Measurements from ENCODE around the gene SNTG2. TPM values are rescaled to one million over a fixed set of nuclear protein-coding genes. Genes with fewer than 3 reads are reported as not detected.

The SNTG2 gene
- total RNA-seq, 2 experiments from 2014 or later, result 2.5 to 3.2 TPM

DNA sequence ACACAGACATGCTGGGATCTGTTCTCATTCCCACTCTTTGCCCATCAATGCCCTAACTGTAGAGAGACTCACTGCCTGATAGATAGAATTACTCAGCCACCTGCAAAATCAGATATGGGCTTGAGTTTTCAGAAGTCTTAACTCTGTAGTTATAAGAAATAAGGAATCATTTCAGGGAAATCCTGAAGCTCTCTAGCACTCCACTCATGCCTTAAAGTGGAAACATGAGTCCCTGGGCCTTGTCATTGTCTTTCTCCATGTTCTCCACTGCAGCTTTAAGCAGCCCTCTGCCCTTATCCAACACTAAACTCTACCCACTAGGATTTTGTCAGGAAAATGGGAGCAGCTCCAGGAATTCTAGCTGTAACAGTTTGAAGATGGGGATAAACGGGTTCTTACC, 192.5 kb downstream of the SNTG2 start:
- TF ChIP-seq, protein P1, sequence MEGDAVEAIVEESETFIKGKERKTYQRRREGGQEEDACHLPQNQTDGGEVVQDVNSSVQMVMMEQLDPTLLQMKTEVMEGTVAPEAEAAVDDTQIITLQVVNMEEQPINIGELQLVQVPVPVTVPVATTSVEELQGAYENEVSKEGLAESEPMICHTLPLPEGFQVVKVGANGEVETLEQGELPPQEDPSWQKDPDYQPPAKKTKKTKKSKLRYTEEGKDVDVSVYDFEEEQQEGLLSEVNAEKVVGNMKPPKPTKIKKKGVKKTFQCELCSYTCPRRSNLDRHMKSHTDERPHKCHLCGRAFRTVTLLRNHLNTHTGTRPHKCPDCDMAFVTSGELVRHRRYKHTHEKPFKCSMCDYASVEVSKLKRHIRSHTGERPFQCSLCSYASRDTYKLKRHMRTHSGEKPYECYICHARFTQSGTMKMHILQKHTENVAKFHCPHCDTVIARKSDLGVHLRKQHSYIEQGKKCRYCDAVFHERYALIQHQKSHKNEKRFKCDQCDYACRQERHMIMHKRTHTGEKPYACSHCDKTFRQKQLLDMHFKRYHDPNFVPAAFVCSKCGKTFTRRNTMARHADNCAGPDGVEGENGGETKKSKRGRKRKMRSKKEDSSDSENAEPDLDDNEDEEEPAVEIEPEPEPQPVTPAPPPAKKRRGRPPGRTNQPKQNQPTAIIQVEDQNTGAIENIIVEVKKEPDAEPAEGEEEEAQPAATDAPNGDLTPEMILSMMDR (IDR thresholded peaks at IDR 0.05), result no peak
- Mint-ChIP-seq H3K27me3 (peaks cover 1% of the 10 kb centered on the region), H3K4me1 (ENCODE audit: low read depth) (peaks cover 4% of the 10 kb centered on the region), H3K9me3 (peaks cover 10% of the 10 kb centered on the region), H3K4me3 (no peak overlapping the region), H3K27ac (no peak overlapping the region), H3K36me3 (ENCODE audit: low read depth) (peaks cover 9% of the 10 kb centered on the region)
- intact Hi-C loops (cut with micrococcal nuclease), result no loop called here
- POLR2A ChIA-PET, result no interaction called here
- CTCF ChIA-PET, result no interaction called here
- DNase-seq (no peak), ATAC-seq (no peak)

GRCh38 chr2:1147873-1148612, 197.4 kb downstream of the SNTG2 start:
- Mint-ChIP-seq H3K27me3 (peaks cover 1% of the 10 kb centered on the region), H3K9me3 (peaks cover 10% of the 10 kb centered on the region), H3K36me3 (ENCODE audit: low read depth) (peaks cover 9% of the 10 kb centered on the region), H3K27ac (no peak overlapping the region), H3K4me1 (ENCODE audit: low read depth) (no peaks in the 10 kb centered on the region), H3K4me3 (no peak overlapping the region)
- CTCF ChIA-PET, result interaction anchor here (2.6 kb wide), 1 partner anchor 8 kb away, joined by 15 read pairs; no protein-coding TSS in a partner anchor
- POLR2A ChIA-PET, result no interaction called here
- TF ChIP-seq, protein P1 (IDR thresholded peaks at IDR 0.05), result no peak
- intact Hi-C loops (cut with micrococcal nuclease), result no loop called here
- ATAC-seq, result no peak
- no peak for DNase-seq

DNA sequence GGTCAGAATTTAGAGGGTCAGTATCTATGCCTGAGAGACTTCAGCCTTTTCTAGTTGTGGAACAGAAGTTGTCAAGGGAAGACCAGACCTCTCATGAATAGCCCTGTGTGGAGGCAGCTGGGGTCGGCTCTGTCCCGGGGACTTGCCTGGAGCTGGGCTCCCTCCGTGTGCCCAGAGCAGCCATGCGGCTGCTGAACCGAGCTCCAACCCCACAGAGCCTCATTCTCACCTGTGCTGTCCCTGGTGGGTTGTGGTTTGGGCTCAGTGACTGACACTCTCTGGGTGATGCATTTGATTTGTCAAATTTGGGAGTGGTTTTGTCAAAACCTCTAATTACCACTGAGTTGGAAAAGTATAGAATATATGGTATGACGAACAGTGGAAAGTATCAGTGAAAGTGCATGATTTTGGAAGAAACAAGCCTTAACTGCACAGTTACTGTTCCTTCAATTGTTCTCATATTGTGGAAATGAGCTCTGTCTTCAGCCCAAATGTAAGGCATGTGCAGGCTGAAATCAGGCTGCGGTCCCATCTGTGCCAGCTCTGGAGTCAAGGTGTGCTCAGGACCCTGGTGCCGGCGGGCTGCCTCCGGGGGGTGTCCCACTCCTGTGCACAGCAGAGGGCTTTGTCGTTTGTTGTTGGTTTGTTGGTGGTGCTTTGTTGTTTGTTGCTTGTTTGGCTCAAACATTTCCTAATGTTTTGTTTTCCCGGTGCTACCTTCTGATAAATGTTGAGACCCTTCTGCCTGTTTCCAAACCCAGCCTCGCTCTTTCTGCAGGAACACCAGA, 200.3 kb downstream of the SNTG2 start:
- ATAC-seq, result no peak

DNA sequence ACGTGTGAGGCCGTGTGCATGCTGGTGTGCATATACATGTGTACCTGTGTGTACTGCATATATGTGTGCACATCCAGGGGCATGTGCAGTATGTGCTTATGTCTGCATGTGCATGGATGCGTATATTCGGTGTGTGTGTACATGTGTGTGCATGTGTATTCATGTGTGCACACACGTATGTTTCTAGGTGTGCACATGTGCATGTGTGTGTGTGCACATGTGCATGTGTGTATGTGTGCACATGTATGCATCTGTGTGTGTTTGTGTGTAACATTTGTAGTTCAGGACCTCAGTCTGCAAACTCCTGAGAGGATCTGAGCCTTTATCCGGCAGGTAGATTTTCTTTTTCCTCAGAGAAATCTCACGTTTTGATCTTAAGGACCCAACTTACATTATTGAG, 201.7 kb downstream of the SNTG2 start:
- ChIA-PET CTCF (no interaction called here), POLR2A (no interaction called here)
- Mint-ChIP-seq H3K4me1 (ENCODE audit: low read depth) (no peaks in the 10 kb centered on the region), H3K27me3 (no peaks in the 10 kb centered on the region), H3K27ac (no peak overlapping the region), H3K36me3 (ENCODE audit: low read depth) (no peaks in the 10 kb centered on the region), H3K4me3 (no peak overlapping the region), H3K9me3 (no peaks in the 10 kb centered on the region)
- no peak for DNase-seq
- no peak for ATAC-seq
- TF ChIP-seq, protein P1 (IDR thresholded peaks at IDR 0.05), result no peak
- intact Hi-C loops (cut with micrococcal nuclease), result no loop called here

More for the DNA sequence above, 200.3 kb downstream of the SNTG2 start:
- ChIA-PET CTCF (interaction anchor here (1.0 kb wide), 1 partner anchor 10 kb away, joined by 5 read pairs; no protein-coding TSS in a partner anchor), POLR2A (no interaction called here)
- H3K36me3 Mint-ChIP-seq (ENCODE audit: low read depth), result no peaks in the 10 kb centered on the region
- H3K4me1 Mint-ChIP-seq (ENCODE audit: low read depth), result no peaks in the 10 kb centered on the region
- no peak overlapping the region for H3K27ac Mint-ChIP-seq
- H3K27me3 Mint-ChIP-seq, result no peaks in the 10 kb centered on the region
- TF ChIP-seq, protein P1 (IDR thresholded peaks at IDR 0.05), result no peak
- intact Hi-C loops (cut with micrococcal nuclease), result no loop called here
- DNase-seq, result no peak
- no peaks in the 10 kb centered on the region for H3K9me3 Mint-ChIP-seq
- no peak overlapping the region for H3K4me3 Mint-ChIP-seq

DNA sequence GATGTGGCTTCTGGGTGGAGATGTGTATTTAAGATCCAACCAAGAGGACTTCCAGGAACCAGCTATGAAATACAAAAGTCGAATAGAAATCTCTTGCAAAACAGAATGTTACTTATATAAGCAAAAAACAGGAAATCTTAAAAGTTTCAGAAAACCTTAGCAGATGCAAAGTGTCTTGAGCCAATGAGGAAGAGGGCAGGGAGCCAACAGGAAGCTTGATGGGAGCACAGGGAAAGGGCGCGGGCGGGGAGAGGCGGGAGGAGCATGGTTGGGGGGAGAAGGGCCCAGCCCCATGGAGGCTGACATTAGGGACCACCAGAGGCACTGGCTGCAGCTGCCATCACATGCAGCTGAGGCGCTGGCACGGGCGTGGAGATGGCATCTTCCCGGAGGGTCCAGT, 203.3 kb downstream of the SNTG2 start:
- no peak for ATAC-seq
- no peaks in the 10 kb centered on the region for H3K36me3 Mint-ChIP-seq (ENCODE audit: low read depth)
- no peak overlapping the region for H3K4me3 Mint-ChIP-seq
- no peaks in the 10 kb centered on the region for H3K9me3 Mint-ChIP-seq
- no peaks in the 10 kb centered on the region for H3K27me3 Mint-ChIP-seq
- TF ChIP-seq, protein P1 (IDR thresholded peaks at IDR 0.05), result no peak
- DNase-seq, result no peak
- intact Hi-C loops (cut with micrococcal nuclease), result no loop called here
- H3K4me1 Mint-ChIP-seq (ENCODE audit: low read depth), result no peaks in the 10 kb centered on the region
- CTCF ChIA-PET, result interaction anchor here (1.5 kb wide), 1 partner anchor 14 kb away, joined by 4 read pairs; no protein-coding TSS in a partner anchor
- POLR2A ChIA-PET, result no interaction called here
- no peak overlapping the region for H3K27ac Mint-ChIP-seq
